Mammary epithelial cell (primary cell): Measurements from ENCODE around the gene GCSH.

Source experiments
- EZH2 ChIP-seq: IDR thresholded peaks from 2 replicates; pipeline ENCODE4 v1.6.1; 2012; ENCODE audit warnings: low read length, inconsistent platforms, borderline replicate concordance
- TF ChIP-seq, protein P1 (sequence below), 2 donors: IDR thresholded peaks in 1 of 2; conservative IDR thresholded peaks in 1 of 2; 2 replicates each; pipeline ENCODE4 v1.5.1; 2011 to 2012; ENCODE audit warnings: inconsistent platforms in 2 of 2, low read length in 2 of 2, mild to moderate bottlenecking in 2 of 2, control low read depth in 1 of 2, low read depth in 1 of 2; ENCODE audit not compliant: insufficient read depth in 1 of 2; ENCODE audit errors: extremely low read depth in 1 of 2

DNA sequence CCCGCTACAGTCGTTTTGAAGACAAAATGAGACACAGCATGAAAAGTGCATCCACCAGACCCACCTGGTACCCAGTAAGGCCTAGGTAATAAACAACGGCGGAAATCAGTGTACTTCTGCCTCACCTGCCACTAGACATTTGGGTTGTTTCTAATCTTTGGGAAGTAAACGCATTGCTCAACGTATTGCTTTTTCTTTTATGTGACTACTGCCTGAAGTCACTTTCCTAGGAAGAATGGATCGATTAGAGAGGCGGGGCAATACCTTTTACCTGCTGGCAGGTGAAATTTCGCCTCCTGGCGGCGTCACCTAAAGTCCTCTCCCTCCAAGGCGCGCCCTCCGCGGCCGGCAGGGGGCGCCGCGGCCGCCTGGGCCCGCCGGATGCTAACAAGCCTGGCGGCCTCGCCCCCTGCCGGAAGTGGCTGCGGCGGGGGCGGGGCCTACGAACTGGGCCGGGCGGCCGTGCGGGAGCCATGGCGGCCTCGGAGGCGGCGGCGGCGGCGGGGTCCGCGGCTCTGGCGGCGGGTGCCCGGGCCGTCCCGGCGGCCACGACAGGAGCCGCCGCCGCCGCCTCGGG, 60.7 kb downstream of the GCSH start, which contains the start of gene ATMIN:
- TF ChIP-seq EZH2: no peak
- TF ChIP-seq, protein P1, sequence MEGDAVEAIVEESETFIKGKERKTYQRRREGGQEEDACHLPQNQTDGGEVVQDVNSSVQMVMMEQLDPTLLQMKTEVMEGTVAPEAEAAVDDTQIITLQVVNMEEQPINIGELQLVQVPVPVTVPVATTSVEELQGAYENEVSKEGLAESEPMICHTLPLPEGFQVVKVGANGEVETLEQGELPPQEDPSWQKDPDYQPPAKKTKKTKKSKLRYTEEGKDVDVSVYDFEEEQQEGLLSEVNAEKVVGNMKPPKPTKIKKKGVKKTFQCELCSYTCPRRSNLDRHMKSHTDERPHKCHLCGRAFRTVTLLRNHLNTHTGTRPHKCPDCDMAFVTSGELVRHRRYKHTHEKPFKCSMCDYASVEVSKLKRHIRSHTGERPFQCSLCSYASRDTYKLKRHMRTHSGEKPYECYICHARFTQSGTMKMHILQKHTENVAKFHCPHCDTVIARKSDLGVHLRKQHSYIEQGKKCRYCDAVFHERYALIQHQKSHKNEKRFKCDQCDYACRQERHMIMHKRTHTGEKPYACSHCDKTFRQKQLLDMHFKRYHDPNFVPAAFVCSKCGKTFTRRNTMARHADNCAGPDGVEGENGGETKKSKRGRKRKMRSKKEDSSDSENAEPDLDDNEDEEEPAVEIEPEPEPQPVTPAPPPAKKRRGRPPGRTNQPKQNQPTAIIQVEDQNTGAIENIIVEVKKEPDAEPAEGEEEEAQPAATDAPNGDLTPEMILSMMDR (conservative IDR thresholded peaks at IDR 0.05 in 1 of 2, IDR thresholded peaks at IDR 0.05 in 1 of 2; ENCODE audit: extremely low read depth in 1 of 2, insufficient read depth in 1 of 2, low read depth in 1 of 2, low read length in 2 of 2): peak; percentile 80 to 95
